H1 (cell line): ENCODE data around the gene DAPK1. TPM values are rescaled to one million over a fixed set of nuclear protein-coding genes. Genes with fewer than 3 reads are reported as not detected.

Experiments used
- KDM5A ChIP-seq: fragments of 200-600 bp; IDR thresholded peaks from 2 replicates; pipeline ENCODE4 v1.7.1; 2012; ENCODE audit warnings: mild to moderate bottlenecking, low read length, inconsistent platforms, mixed read lengths
- polyA plus RNA-seq, 7 experiments: library from polyadenylated mRNA; depleted of rRNA in 3 of 7; stranded (reverse) in 5 of 7; unstranded in 2 of 7; fragments of >200 nt in 5 of 7; fragments of 200-250 nt in 2 of 7; gene quantifications; 1 replicate in 5 of 7; 2 replicates in 1 of 7; 4 replicates in 1 of 7; pipeline versions ENCODE4 v1.2.1 to v1.2.3, GENCODE V29; 2011 to 2013; ENCODE audit warnings: missing spikeins in 2 of 7, mixed read lengths in 2 of 7
- total RNA-seq: library from RNA; stranded (reverse); fragmentation: NEBNext Ultra II Directional; extraction: Animal tissue kit (Norgen Biotek cat#: 25700); gene quantifications from 2 replicates; pipeline ENCODE4 v1.2.1, GENCODE V29; 2021

The DAPK1 gene
- total and polyA plus RNA-seq, 2 of the 8 experiments (the other 6 are each of a cell fraction or from before 2014, with no cell fraction given): 62.4 to 131 TPM

DNA sequence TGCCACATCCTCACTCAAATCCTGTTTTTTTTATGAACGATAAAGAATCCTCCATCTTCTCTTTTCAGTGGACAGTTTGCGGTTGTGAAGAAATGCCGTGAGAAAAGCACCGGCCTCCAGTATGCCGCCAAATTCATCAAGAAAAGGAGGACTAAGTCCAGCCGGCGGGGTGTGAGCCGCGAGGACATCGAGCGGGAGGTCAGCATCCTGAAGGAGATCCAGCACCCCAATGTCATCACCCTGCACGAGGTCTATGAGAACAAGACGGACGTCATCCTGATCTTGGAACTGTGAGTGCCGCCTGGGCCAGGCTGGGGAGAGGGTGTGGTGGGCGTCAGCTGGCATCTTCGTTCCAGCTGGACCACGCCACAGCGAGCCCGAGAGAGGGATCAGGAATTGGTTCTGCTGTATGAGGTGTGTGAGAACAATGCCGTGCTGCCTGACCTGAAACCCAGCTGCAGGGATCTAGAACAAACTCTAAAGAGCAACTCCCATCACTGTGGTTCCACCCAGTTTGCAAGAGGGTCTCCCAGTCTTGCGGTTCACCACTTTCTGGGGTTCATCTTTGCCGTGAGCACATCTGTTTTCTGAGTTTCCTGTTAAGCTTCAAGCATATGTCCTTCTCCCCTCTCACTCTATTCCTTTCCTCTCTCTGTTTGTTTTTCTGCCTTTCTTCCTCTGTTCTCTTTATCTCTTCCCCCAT lies 107.4 kb downstream of the DAPK1 start (continued):
- TF ChIP-seq KDM5A: no peak
- TF ChIP-seq, all 59 proteins: peak for 0
